ENCODE measurements around the gene DNAJA3. TPM values are rescaled to one million over a fixed set of nuclear protein-coding genes. Genes with fewer than 3 reads are reported as not detected.

Gene DNAJA3
- total RNA-seq, 1 experiment from 2014 or later: 56.2 TPM

DNA sequence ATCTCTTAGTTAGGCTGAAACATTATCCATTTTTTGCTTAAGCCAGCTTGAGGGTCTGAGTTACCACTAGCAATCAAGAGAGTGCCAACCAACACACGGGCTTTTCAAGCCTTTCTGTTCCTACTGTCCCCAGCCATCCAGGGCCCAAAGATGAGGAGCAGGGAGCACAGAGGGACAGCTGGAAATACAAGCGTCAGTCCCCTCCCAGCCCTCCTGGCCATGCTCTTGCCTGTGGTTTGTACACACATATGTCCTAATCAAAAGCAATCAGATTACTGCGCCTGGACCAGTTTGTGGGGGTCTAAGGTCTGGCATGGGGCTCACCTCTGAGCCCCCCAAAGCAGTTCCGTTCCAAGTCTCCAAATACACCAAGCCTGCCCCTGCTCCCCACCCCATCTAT, 12.8 kb upstream of the DNAJA3 start:
- no peaks in the 10 kb centered on the region for H3K79me2 ChIP-seq (ENCODE audit: insufficient read depth, low read length)
- H3K9me3 ChIP-seq (ENCODE audit: control insufficient read depth, low read depth, low read length): no peaks in the 10 kb centered on the region
- no peak overlapping the region for H3K4me2 ChIP-seq (ENCODE audit: insufficient read depth, insufficient read length, low read length)
- H2AFZ ChIP-seq (ENCODE audit: low read length): no peak overlapping the region
- H3K4ac ChIP-seq (ENCODE audit: low read depth, low read length): no peak overlapping the region
- 0 out of 5 replicates have a peak, but pooled peaks cover 0 to 1% of the 10 kb centered on the region in 2 experiments for H3K9me3 Mint-ChIP-seq
- no peak overlapping the region for H3K14ac ChIP-seq (ENCODE audit: insufficient read depth, low read length)
- H4K91ac ChIP-seq (ENCODE audit: insufficient read length, low read depth, low read length): no peak overlapping the region
- H4K20me1 ChIP-seq (ENCODE audit: control insufficient read depth, insufficient read depth, insufficient read length): no peaks in the 10 kb centered on the region
- WGBS (ENCODE audit: extremely low coverage, insufficient read length, low lambda C conversion rate): no CpG with 5 or more reads among the region's 4 CpGs
- H3K4me1 ChIP-seq (ENCODE audit: insufficient read depth, low read length): no peaks in the 10 kb centered on the region; the same call in 1 of the 2 replicates
- no peak overlapping the region for H4K8ac ChIP-seq (replicated peaks; ENCODE audit: insufficient read length, low read depth, low read length)
- no peak overlapping the region for H3K56ac ChIP-seq (ENCODE audit: insufficient read length, low read depth, low read length)
- no peak overlapping the region for H2BK15ac ChIP-seq (ENCODE audit: low read depth, low read length)
- H2AK5ac ChIP-seq (ENCODE audit: insufficient read length, low read length): no peak overlapping the region
- no peak overlapping the region for H3K18ac ChIP-seq (ENCODE audit: insufficient read length, low read depth, low read length)
- no peak overlapping the region for H2BK5ac ChIP-seq (ENCODE audit: insufficient read length, low read length)
- H3T11ph ChIP-seq (ENCODE audit: low read length): no peak overlapping the region
- H4K5ac ChIP-seq (ENCODE audit: insufficient read length, low read depth, low read length): no peak overlapping the region
- no peak overlapping the region for H2BK20ac ChIP-seq (ENCODE audit: low read depth, low read length, poor library complexity, severe bottlenecking)
- no peak overlapping the region for H2BK120ac ChIP-seq (ENCODE audit: low read depth, low read length, poor library complexity, severe bottlenecking)
- H3K4me3 Mint-ChIP-seq: no peak overlapping the region
- H3K23me2 ChIP-seq (ENCODE audit: insufficient read length, low read depth, low read length, poor library complexity, severe bottlenecking): no peaks in the 10 kb centered on the region
- H3K23ac ChIP-seq (ENCODE audit: insufficient read length, low read depth, low read length): no peak overlapping the region
- no peak overlapping the region for H2BK12ac ChIP-seq (ENCODE audit: insufficient read length, low read depth, low read length)
- no peaks in the 10 kb centered on the region for H3K79me1 ChIP-seq (ENCODE audit: insufficient read depth, low read depth, low read length, poor library complexity, severe bottlenecking)
- no peak overlapping the region for H3K27ac ChIP-seq (ENCODE audit: insufficient read length, low read depth, low read length)
- no peak overlapping the region for H3K9ac ChIP-seq (ENCODE audit: extremely low read depth, insufficient read length, low read length)
- no peak overlapping the region for H3K27ac Mint-ChIP-seq
- H3K27me3 ChIP-seq (ENCODE audit: insufficient read depth, low read length): no peaks in the 10 kb centered on the region
- peaks cover 8 to 10% of the 10 kb centered on the region in 2 experiments for H3K4me1 Mint-ChIP-seq
- peaks cover 0 to 2% (median 0%) of the 10 kb centered on the region in 3 experiments; a peak in 1 of 7 replicates for H3K36me3 Mint-ChIP-seq (ENCODE audit: insufficient read depth in 1 of 3, low read depth in 3 of 3)
- H3K27me3 Mint-ChIP-seq (ENCODE audit: low read depth): peaks cover 6% of the 10 kb centered on the region
- no peak for DNase-seq
- TF ChIP-seq, protein P1, sequence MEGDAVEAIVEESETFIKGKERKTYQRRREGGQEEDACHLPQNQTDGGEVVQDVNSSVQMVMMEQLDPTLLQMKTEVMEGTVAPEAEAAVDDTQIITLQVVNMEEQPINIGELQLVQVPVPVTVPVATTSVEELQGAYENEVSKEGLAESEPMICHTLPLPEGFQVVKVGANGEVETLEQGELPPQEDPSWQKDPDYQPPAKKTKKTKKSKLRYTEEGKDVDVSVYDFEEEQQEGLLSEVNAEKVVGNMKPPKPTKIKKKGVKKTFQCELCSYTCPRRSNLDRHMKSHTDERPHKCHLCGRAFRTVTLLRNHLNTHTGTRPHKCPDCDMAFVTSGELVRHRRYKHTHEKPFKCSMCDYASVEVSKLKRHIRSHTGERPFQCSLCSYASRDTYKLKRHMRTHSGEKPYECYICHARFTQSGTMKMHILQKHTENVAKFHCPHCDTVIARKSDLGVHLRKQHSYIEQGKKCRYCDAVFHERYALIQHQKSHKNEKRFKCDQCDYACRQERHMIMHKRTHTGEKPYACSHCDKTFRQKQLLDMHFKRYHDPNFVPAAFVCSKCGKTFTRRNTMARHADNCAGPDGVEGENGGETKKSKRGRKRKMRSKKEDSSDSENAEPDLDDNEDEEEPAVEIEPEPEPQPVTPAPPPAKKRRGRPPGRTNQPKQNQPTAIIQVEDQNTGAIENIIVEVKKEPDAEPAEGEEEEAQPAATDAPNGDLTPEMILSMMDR (conservative IDR thresholded peaks at IDR 0.05): no peak

Measured in H9 (cell line).